ENCODE measurements around the gene HK2. TPM values are rescaled to one million over a fixed set of nuclear protein-coding genes. Genes with fewer than 3 reads are reported as not detected.

The HK2 gene
- total and polyA plus RNA-seq, 2 donors (not counting 3 experiments of a cell fraction or from before 2014, with no cell fraction given): 3.4 to 13.0 TPM

GRCh38 chr2:74843899-74844298 is 10.0 kb downstream of the HK2 start:
- H3K4me3 ChIP-seq (replicated peaks in 1 of 3; ENCODE audit: insufficient read depth in 1 of 3, low read depth in 1 of 3, low read length in 3 of 3): no peak overlapping the region
- ChIA-PET POLR2A (no interaction called here), CTCF (interaction anchor here (0.7 to 1.2 kb wide), 3 partner anchors 9 to 155 kb away, joined by 3 to 7 read pairs (median 3); partner anchors contain the start of gene HK2)
- no peaks in the 10 kb centered on the region for H3K36me3 ChIP-seq (ENCODE audit: control insufficient read depth in 2 of 2, extremely low read depth in 1 of 2, insufficient read depth in 2 of 2, low read length in 2 of 2)
- no peak overlapping the region for H2AFZ ChIP-seq (ENCODE audit: low read depth, low read length)
- no peak overlapping the region for H3K9ac ChIP-seq (replicated peaks; ENCODE audit: extremely low read depth, insufficient read depth, low read length)
- peak overlapping the region; percentile 22 for H3K4me2 ChIP-seq (ENCODE audit: insufficient read depth, low read length)
- TSS peak; percentile 47 for BruUV-seq (replicated peaks)
- DNase-seq (ENCODE audit: low read depth, low spot score): peak; percentile 59
- no peaks in the 10 kb centered on the region for H3K9me1 ChIP-seq (replicated peaks; ENCODE audit: control insufficient read depth, extremely low read depth, insufficient read depth, low read length)
- H3K9me3 ChIP-seq (replicated peaks; ENCODE audit: control insufficient read depth, insufficient read depth, low read length): no peaks in the 10 kb centered on the region
- dilution Hi-C loops (cut with MboI; ENCODE audit: extremely low pct_ligation_motif_present, low sequenced_read_pairs) (no loop called here), intact Hi-C loops (cut with micrococcal nuclease) (loop anchor here (1.0 to 5.0 kb wide), 3 partner anchors 9 to 129 kb away; partner anchors contain the start of gene POLE4)
- peaks cover 13% of the 10 kb centered on the region for H3K79me2 ChIP-seq (ENCODE audit: control insufficient read depth, insufficient read depth, low read length)
- peaks cover 39% of the 10 kb centered on the region for H3K4me1 ChIP-seq (ENCODE audit: control insufficient read depth, extremely low read depth, insufficient read depth, low read length)
- H4K20me1 ChIP-seq (replicated peaks; ENCODE audit: control insufficient read depth, extremely low read depth, insufficient read depth, low read length): no peaks in the 10 kb centered on the region
- peak overlapping the region; percentile 58 for H3K27ac ChIP-seq (ENCODE audit: insufficient read depth, low read depth, low read length)
- TF ChIP-seq POLR2AphosphoS5 (IDR thresholded peaks at IDR 0.05; ENCODE audit: insufficient read depth, low read depth, low read length): no peak
- TF ChIP-seq CTCF (IDR thresholded peaks at IDR 0.05; ENCODE audit: extremely low read depth in 1 of 2, insufficient read depth in 1 of 2, low read depth in 1 of 2, low read length in 2 of 2): no peak
- TF ChIP-seq EZH2 (IDR thresholded peaks at IDR 0.05; ENCODE audit: borderline replicate concordance, low read depth, low read length, severe bottlenecking): no peak
- H3K27me3 ChIP-seq (ENCODE audit: control insufficient read depth in 2 of 2, insufficient read depth in 2 of 2, low read length in 2 of 2): no peaks in the 10 kb centered on the region
- FAIRE-seq: no peak

GRCh38 chr2:74844752-74845151 is 10.8 kb downstream of the HK2 start:
- POLR2A ChIA-PET: no interaction called here
- Histone ChIP-seq H3K9me1 (replicated peaks; ENCODE audit: control insufficient read depth, extremely low read depth, insufficient read depth, low read length) (no peaks in the 10 kb centered on the region), H3K9ac (replicated peaks; ENCODE audit: extremely low read depth, insufficient read depth, low read length) (no peak overlapping the region), H3K4me3 (replicated peaks in 1 of 3; ENCODE audit: insufficient read depth in 1 of 3, low read depth in 1 of 3, low read length in 3 of 3) (no peak overlapping the region), H3K27me3 (ENCODE audit: control insufficient read depth in 2 of 2, insufficient read depth in 2 of 2, low read length in 2 of 2) (no peaks in the 10 kb centered on the region), H3K4me2 (ENCODE audit: insufficient read depth, low read length) (peak overlapping the region; percentile 47), H4K20me1 (replicated peaks; ENCODE audit: control insufficient read depth, extremely low read depth, insufficient read depth, low read length) (no peaks in the 10 kb centered on the region), H3K27ac (ENCODE audit: insufficient read depth, low read depth, low read length) (peak overlapping the region; percentile 63), H3K36me3 (ENCODE audit: control insufficient read depth in 2 of 2, extremely low read depth in 1 of 2, insufficient read depth in 2 of 2, low read length in 2 of 2) (no peaks in the 10 kb centered on the region), H3K9me3 (replicated peaks; ENCODE audit: control insufficient read depth, insufficient read depth, low read length) (no peaks in the 10 kb centered on the region), H3K4me1 (ENCODE audit: control insufficient read depth, extremely low read depth, insufficient read depth, low read length) (peaks cover 47% of the 10 kb centered on the region), H2AFZ (ENCODE audit: low read depth, low read length) (no peak overlapping the region), H3K79me2 (ENCODE audit: control insufficient read depth, insufficient read depth, low read length) (peaks cover 13% of the 10 kb centered on the region)
- CTCF ChIA-PET: interaction anchor here (0.8 to 1.1 kb wide), 6 partner anchors 8 to 131 kb away, joined by 3 to 5 read pairs (median 4); no protein-coding TSS in a partner anchor
- BruUV-seq (replicated peaks): no TSS peak
- DNase-seq (ENCODE audit: low read depth, low spot score) (no peak), FAIRE-seq (no peak)
- dilution Hi-C loops (cut with MboI; ENCODE audit: extremely low pct_ligation_motif_present, low sequenced_read_pairs): no loop called here
- intact Hi-C loops (cut with micrococcal nuclease): loop anchor here (2.0 to 5.0 kb wide), 2 partner anchors 113 to 130 kb away; partner anchors contain the start of gene POLE4
- TF ChIP-seq POLR2A (IDR thresholded peaks at IDR 0.05; ENCODE audit: low read depth, low read length) (no peak), MYC (IDR thresholded peaks at IDR 0.05; ENCODE audit: low read depth, low read length) (no peak), CTCF (IDR thresholded peaks at IDR 0.05; ENCODE audit: extremely low read depth in 1 of 2, insufficient read depth in 1 of 2, low read depth in 1 of 2, low read length in 2 of 2) (no peak), JUN (IDR thresholded peaks at IDR 0.05; ENCODE audit: borderline replicate concordance, insufficient read depth, insufficient read length, low read depth) (no peak)
